GM12872 (cell line): ENCODE measurements around the gene DNAH9.

Source experiments
- CTCF ChIP-seq: IDR thresholded peaks from 3 replicates; pipeline ENCODE4 v1.5.1; 2011; ENCODE audit warnings: low read depth, mild to moderate bottlenecking, low read length, moderate library complexity; ENCODE audit not compliant: insufficient read depth

The DNAH9 gene

GRCh38 chr17:11797803-11798202 is 199.5 kb downstream of the DNAH9 start:
- TF ChIP-seq CTCF: peak; percentile 23; the same call in 1 of the 3 replicates

- TF ChIP-seq CTCF: no peak
Observed at GRCh38 chr17:11803231-11803969, 205.1 kb downstream of the DNAH9 start.

- no peak for TF ChIP-seq CTCF
Observed at GRCh38 chr17:11805138-11805537, 206.9 kb downstream of the DNAH9 start.

DNA sequence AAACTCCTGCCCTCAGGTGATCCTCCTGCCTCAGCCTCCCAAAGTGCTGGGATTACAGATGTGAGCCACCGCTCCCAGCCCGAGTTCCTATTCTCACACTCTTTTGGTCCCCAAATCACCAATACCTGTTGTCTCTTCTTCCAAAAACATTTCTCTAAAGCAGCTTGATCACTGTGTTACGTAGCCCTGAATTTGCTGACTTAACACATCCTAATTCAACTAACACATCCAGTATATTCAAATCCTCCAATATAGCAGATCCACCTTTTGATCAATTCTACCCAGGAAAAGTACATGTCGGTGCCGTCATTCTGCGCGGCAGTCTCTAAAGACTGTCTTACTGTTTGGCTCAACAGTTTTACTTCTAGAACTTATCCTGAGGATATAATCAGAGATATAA is 207.7 kb downstream of the DNAH9 start:
- no peak for TF ChIP-seq CTCF

GRCh38 chr17:11807606-11808005 is 209.3 kb downstream of the DNAH9 start:
- TF ChIP-seq CTCF: no peak

DNA sequence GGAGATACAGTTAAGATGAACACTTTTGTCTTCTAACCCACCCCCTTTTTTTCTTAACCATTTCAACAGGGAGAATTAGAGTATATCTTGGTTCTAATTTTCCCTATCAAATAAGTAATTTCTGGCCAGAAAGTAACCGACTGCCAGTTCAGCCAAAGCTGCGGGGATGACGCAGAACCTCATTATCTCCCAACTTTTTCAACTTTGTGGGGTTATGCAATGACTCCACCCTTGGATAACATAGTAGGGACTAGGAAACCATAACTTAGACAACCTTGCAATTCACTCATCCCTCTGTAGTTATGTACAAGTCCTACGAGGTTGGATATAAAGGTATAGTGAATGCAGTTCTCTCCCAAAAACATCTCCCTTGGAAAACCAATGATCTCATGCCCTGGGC is 215.0 kb downstream of the DNAH9 start:
- no peak for TF ChIP-seq CTCF

- no peak for TF ChIP-seq CTCF
Observed at GRCh38 chr17:11813871-11814270, 215.6 kb downstream of the DNAH9 start.
